HEK293 (cell line): ENCODE measurements around the gene APOO.

Experiments used
- CTCF ChIA-PET: fragments of 350-600 bp; formaldehyde crosslinking; extraction: SDS; loops from one replicate; lab custom pipeline; 2021; ENCODE audit warnings: antibody characterized with exemption; lab: Yijun Ruan, JAX
- POLR2A ChIA-PET: fragments of 300-600 bp; formaldehyde crosslinking; extraction: SDS; loops from one replicate; lab custom pipeline; 2020; ENCODE audit warnings: antibody characterized with exemption, inconsistent platforms; lab: Yijun Ruan, JAX
- H3K27ac ChIP-seq: fragments of 200-500 bp; sonication (Bioruptor generic); 2 replicates; pipeline ENCODE4 v1.5.1; 2014; ENCODE audit warnings: low read depth, low read length, control low read depth, inconsistent platforms; ENCODE audit errors: extremely low read depth
- H3K36me3 ChIP-seq, 2 experiments: fragments of 200-500 bp in 1 of 2; sonication (Bioruptor generic) in 1 of 2; 1 replicate in 1 of 2; 2 replicates in 1 of 2; pipeline ENCODE4 v1.5.1; 2014 to 2017; ENCODE audit warnings: inconsistent platforms in 2 of 2, low read length in 2 of 2; ENCODE audit not compliant: control insufficient read depth in 2 of 2, insufficient read depth in 1 of 2
- H3K4me1 ChIP-seq: fragments of 200-500 bp; sonication (Bioruptor generic); 2 replicates; pipeline ENCODE4 v1.5.1; 2014; ENCODE audit warnings: mild to moderate bottlenecking, low read length, inconsistent platforms; ENCODE audit not compliant: control insufficient read depth, insufficient read depth
- H3K4me3 ChIP-seq: 2 replicates; pipeline ENCODE4 v1.5.1; 2011; ENCODE audit warnings: low read depth, mild to moderate bottlenecking, control low read depth, low read length, moderate library complexity
- H3K9me3 ChIP-seq: fragments of 200-500 bp; sonication (Bioruptor generic); 2 replicates; pipeline ENCODE4 v1.5.1; 2014; ENCODE audit warnings: low read depth, low read length, inconsistent platforms; ENCODE audit not compliant: control insufficient read depth, insufficient read depth
- GLI2 ChIP-seq: fragments of 450-650 bp; formaldehyde crosslinking; IDR thresholded peaks from 2 replicates; pipeline ENCODE4; 2017; ENCODE audit warnings: missing biosample characterization, missing genetic modification characterization, low read depth, borderline replicate concordance
- IKZF3 ChIP-seq: fragments of 450-650 bp; IDR thresholded peaks from 2 replicates; pipeline ENCODE4 v1.5.0; 2018; ENCODE audit warnings: missing biosample characterization, mild to moderate bottlenecking, missing genetic modification characterization, moderate library complexity
- KLF16 ChIP-seq: fragments of 450-650 bp; formaldehyde crosslinking; IDR thresholded peaks from 2 replicates; pipeline ENCODE4 v1.5.1; 2017; ENCODE audit warnings: missing biosample characterization, missing genetic modification characterization
- KLF9 ChIP-seq: fragments of 450-650 bp; formaldehyde crosslinking; IDR thresholded peaks from 2 replicates; pipeline ENCODE4 v1.5.1; 2016; ENCODE audit warnings: missing biosample characterization, missing genetic modification characterization, low read depth
- MEIS1 ChIP-seq: sonication (generic); formaldehyde crosslinking; IDR thresholded peaks from 2 replicates; pipeline ENCODE4 v1.8.1; 2022; ENCODE audit warnings: missing genetic modification reagents, mild to moderate bottlenecking, borderline replicate concordance
- TRIM28 ChIP-seq: IDR thresholded peaks from 2 replicates; pipeline ENCODE4 v1.6.1; 2011; ENCODE audit warnings: low read length, control low read depth, borderline replicate concordance
- ZBTB21 ChIP-seq: fragments of 450-650 bp; formaldehyde crosslinking; IDR thresholded peaks from 2 replicates; pipeline ENCODE4 v1.5.1; 2017; ENCODE audit warnings: missing biosample characterization, missing genetic modification characterization
- ZBTB48 ChIP-seq: fragments of 450-650 bp; formaldehyde crosslinking; IDR thresholded peaks from 2 replicates; pipeline ENCODE4 v1.5.1; 2016; ENCODE audit warnings: missing biosample characterization, missing genetic modification characterization
- ZNF112 ChIP-seq: fragments of 450-650 bp; formaldehyde crosslinking; IDR thresholded peaks from 2 replicates; pipeline ENCODE4 v1.5.0; 2017; ENCODE audit warnings: missing biosample characterization, missing genetic modification characterization
- ZNF19 ChIP-seq: fragments of 450-650 bp; formaldehyde crosslinking; IDR thresholded peaks from 2 replicates; pipeline ENCODE4; 2016; ENCODE audit warnings: missing biosample characterization, missing genetic modification characterization, low read depth
- ZNF239 ChIP-seq: fragments of 450-650 bp; formaldehyde crosslinking; IDR thresholded peaks from 2 replicates; pipeline ENCODE4 v1.5.1; 2016; ENCODE audit warnings: missing biosample characterization, missing genetic modification characterization
- ZNF266 ChIP-seq: fragments of 450-650 bp; formaldehyde crosslinking; IDR thresholded peaks from 2 replicates; pipeline ENCODE4 v1.5.1; 2016; ENCODE audit warnings: missing biosample characterization, missing genetic modification characterization, low read depth
- ZNF37A ChIP-seq: fragments of 450-650 bp; IDR thresholded peaks from 2 replicates; pipeline ENCODE4 v1.5.1; 2018; ENCODE audit warnings: missing biosample characterization, missing genetic modification characterization
- ZNF596 ChIP-seq: fragments of 450-650 bp; IDR thresholded peaks from 2 replicates; pipeline ENCODE4 v1.5.0; 2018; ENCODE audit warnings: missing biosample characterization, mild to moderate bottlenecking, missing genetic modification characterization, moderate library complexity
- ZNF621 ChIP-seq: fragments of 450-650 bp; formaldehyde crosslinking; IDR thresholded peaks from 2 replicates; pipeline ENCODE4 v1.5.1; 2017; ENCODE audit warnings: missing biosample characterization, missing genetic modification characterization
- ZNF654 ChIP-seq: fragments of 450-650 bp; formaldehyde crosslinking; IDR thresholded peaks from 2 replicates; pipeline ENCODE4 v1.5.1; 2016; ENCODE audit warnings: low read depth, missing biosample characterization, missing genetic modification characterization
- ZNF658 ChIP-seq: fragments of 450-650 bp; formaldehyde crosslinking; IDR thresholded peaks from 2 replicates; pipeline ENCODE4; 2016; ENCODE audit warnings: missing biosample characterization, missing genetic modification characterization
- TF ChIP-seq, protein P1 (sequence below): fragments of 450-650 bp; formaldehyde crosslinking; IDR thresholded peaks from 2 replicates; pipeline ENCODE4 v1.5.1; 2016; ENCODE audit warnings: missing biosample characterization, missing genetic modification characterization
- TF ChIP-seq, protein P2 (sequence below): sonication (generic); formaldehyde crosslinking; IDR thresholded peaks from 2 replicates; pipeline ENCODE4 v1.8.1; 2022; ENCODE audit warnings: mild to moderate bottlenecking, moderate library complexity, missing genetic modification reagents
- TF ChIP-seq, protein P3 (sequence below): fragments of 450-650 bp; formaldehyde crosslinking; IDR thresholded peaks from 2 replicates; pipeline ENCODE4 v1.5.1; 2017; ENCODE audit warnings: missing biosample characterization, missing genetic modification characterization
- TF ChIP-seq, protein P4 (sequence below): fragments of 450-650 bp; formaldehyde crosslinking; IDR thresholded peaks from 2 replicates; pipeline ENCODE4 v1.5.1; 2017; ENCODE audit warnings: missing biosample characterization, mild to moderate bottlenecking, missing genetic modification characterization, moderate library complexity
- TF ChIP-seq, protein P5 (sequence below): fragments of 450-650 bp; formaldehyde crosslinking; IDR thresholded peaks from 2 replicates; pipeline ENCODE4 v1.5.1; 2016; ENCODE audit warnings: missing biosample characterization, missing genetic modification characterization, low read depth
- TF ChIP-seq, protein P6 (sequence below): fragments of 450-650 bp; formaldehyde crosslinking; conservative IDR thresholded peaks from 2 replicates; pipeline ENCODE4 v1.5.1; 2016; ENCODE audit warnings: low read depth, missing biosample characterization, missing genetic modification characterization
- TF ChIP-seq, protein P7 (sequence below): fragments of 450-650 bp; formaldehyde crosslinking; IDR thresholded peaks from 2 replicates; pipeline ENCODE4 v1.5.1; 2016; ENCODE audit warnings: missing biosample characterization, missing genetic modification characterization

APOO gene

DNA sequence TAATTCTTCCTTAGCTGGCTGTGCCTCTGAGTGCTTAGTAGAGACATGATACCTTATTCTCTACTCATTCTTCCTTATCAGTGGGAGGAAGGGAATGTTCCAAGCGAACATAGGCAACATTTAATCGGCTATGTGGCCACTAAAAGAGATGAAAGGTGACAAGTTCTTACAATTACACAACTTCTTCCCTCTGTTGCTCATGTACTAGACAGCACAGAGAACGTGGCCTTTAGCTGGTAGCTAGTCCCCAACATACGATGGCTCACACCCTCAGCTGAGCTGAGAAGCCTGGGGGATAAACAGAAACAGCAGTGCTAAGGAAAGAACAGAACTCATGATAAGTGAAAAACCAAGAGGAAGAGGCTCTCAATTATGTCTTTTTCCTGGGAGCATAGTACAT is 52.2 kb downstream of the APOO start:
- H3K27ac ChIP-seq: no peak overlapping the region
- H3K4me3 ChIP-seq: no peak overlapping the region
- ChIA-PET CTCF (interaction anchor here (1.2 kb wide), 1 partner anchor 10 kb away, joined by 4 read pairs; no protein-coding TSS in a partner anchor), POLR2A (no interaction called here)
- peaks cover 0 to 4% of the 10 kb centered on the region in 2 experiments; a peak in 1 of 3 replicates for H3K36me3 ChIP-seq
- H3K9me3 ChIP-seq: no peaks in the 10 kb centered on the region
- TF ChIP-seq, protein P1, sequence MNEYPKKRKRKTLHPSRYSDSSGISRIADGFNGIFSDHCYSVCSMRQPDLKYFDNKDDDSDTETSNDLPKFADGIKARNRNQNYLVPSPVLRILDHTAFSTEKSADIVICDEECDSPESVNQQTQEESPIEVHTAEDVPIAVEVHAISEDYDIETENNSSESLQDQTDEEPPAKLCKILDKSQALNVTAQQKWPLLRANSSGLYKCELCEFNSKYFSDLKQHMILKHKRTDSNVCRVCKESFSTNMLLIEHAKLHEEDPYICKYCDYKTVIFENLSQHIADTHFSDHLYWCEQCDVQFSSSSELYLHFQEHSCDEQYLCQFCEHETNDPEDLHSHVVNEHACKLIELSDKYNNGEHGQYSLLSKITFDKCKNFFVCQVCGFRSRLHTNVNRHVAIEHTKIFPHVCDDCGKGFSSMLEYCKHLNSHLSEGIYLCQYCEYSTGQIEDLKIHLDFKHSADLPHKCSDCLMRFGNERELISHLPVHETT (tag by site-specific recombination): no peak
- TF ChIP-seq, protein P2, sequence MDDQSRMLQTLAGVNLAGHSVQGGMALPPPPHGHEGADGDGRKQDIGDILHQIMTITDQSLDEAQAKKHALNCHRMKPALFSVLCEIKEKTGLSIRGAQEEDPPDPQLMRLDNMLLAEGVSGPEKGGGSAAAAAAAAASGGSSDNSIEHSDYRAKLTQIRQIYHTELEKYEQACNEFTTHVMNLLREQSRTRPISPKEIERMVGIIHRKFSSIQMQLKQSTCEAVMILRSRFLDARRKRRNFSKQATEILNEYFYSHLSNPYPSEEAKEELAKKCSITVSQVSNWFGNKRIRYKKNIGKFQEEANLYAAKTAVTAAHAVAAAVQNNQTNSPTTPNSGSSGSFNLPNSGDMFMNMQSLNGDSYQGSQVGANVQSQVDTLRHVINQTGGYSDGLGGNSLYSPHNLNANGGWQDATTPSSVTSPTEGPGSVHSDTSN (CRISPR knock-in tag): no peak
- no peak for TF ChIP-seq ZBTB48
- TF ChIP-seq, protein P3, sequence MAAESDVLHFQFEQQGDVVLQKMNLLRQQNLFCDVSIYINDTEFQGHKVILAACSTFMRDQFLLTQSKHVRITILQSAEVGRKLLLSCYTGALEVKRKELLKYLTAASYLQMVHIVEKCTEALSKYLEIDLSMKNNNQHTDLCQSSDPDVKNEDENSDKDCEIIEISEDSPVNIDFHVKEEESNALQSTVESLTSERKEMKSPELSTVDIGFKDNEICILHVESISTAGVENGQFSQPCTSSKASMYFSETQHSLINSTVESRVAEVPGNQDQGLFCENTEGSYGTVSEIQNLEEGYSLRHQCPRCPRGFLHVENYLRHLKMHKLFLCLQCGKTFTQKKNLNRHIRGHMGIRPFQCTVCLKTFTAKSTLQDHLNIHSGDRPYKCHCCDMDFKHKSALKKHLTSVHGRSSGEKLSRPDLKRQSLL: no peak
- TF ChIP-seq ZNF596 (tag by site-specific recombination): no peak
- no peak for TF ChIP-seq ZBTB21 (tag by site-specific recombination)
- TF ChIP-seq TRIM28: no peak
- no peak for TF ChIP-seq GLI2 (tag by site-specific recombination)
- no peak for TF ChIP-seq MEIS1
- no peak for TF ChIP-seq ZNF658 (tag by site-specific recombination)
- TF ChIP-seq KLF16 (tag by site-specific recombination): no peak
- TF ChIP-seq ZNF239 (tag by site-specific recombination): no peak
- TF ChIP-seq ZNF266 (tag by site-specific recombination): no peak
- TF ChIP-seq ZNF19 (tag by site-specific recombination): no peak
- TF ChIP-seq, protein P4, sequence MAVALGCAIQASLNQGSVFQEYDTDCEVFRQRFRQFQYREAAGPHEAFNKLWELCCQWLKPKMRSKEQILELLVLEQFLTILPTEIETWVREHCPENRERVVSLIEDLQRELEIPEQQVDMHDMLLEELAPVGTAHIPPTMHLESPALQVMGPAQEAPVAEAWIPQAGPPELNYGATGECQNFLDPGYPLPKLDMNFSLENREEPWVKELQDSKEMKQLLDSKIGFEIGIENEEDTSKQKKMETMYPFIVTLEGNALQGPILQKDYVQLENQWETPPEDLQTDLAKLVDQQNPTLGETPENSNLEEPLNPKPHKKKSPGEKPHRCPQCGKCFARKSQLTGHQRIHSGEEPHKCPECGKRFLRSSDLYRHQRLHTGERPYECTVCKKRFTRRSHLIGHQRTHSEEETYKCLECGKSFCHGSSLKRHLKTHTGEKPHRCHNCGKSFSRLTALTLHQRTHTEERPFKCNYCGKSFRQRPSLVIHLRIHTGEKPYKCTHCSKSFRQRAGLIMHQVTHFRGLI: no peak
- TF ChIP-seq, protein P5, sequence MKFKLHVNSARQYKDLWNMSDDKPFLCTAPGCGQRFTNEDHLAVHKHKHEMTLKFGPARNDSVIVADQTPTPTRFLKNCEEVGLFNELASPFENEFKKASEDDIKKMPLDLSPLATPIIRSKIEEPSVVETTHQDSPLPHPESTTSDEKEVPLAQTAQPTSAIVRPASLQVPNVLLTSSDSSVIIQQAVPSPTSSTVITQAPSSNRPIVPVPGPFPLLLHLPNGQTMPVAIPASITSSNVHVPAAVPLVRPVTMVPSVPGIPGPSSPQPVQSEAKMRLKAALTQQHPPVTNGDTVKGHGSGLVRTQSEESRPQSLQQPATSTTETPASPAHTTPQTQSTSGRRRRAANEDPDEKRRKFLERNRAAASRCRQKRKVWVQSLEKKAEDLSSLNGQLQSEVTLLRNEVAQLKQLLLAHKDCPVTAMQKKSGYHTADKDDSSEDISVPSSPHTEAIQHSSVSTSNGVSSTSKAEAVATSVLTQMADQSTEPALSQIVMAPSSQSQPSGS (tag by site-specific recombination): no peak
- H3K4me1 ChIP-seq: no peaks in the 10 kb centered on the region

DNA sequence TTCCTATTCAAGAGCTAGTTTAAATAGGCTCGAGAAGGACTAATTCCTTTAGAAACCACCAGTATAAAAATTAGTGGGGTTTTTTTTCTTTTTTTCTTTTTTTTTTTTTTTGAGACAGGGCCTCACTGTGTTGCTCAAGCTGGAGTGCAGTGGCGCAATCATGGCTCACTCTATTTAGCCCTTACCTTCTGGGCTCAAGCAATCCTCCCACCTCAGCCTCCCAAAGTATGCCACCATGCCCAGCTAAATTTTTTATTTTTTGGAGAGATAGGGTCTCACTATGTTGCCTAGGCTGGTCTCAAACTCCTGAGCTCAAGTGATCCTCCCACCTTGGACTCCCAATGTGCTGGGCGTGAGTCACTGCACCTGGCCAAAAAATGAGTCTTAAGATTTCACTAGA is 52.8 kb downstream of the APOO start:
- H3K36me3 ChIP-seq: peaks cover 0 to 4% of the 10 kb centered on the region in 2 experiments; a peak in 1 of 3 replicates
- no peaks in the 10 kb centered on the region for H3K9me3 ChIP-seq
- no peaks in the 10 kb centered on the region for H3K4me1 ChIP-seq
- ChIA-PET CTCF (interaction anchor here (1.2 to 1.8 kb wide), 2 partner anchors 9 to 47 kb away, joined by 4 to 6 read pairs; no protein-coding TSS in a partner anchor), POLR2A (no interaction called here)
- no peak overlapping the region for H3K4me3 ChIP-seq
- H3K27ac ChIP-seq: no peak overlapping the region
- TF ChIP-seq ZNF112 (tag by site-specific recombination) (no peak), ZNF19 (tag by site-specific recombination) (no peak), ZNF37A (tag by site-specific recombination) (no peak), KLF9 (tag by site-specific recombination) (no peak), ZNF621 (tag by site-specific recombination) (no peak), ZNF654 (tag by site-specific recombination) (no peak), IKZF3 (tag by site-specific recombination) (no peak)
- TF ChIP-seq, protein P6, sequence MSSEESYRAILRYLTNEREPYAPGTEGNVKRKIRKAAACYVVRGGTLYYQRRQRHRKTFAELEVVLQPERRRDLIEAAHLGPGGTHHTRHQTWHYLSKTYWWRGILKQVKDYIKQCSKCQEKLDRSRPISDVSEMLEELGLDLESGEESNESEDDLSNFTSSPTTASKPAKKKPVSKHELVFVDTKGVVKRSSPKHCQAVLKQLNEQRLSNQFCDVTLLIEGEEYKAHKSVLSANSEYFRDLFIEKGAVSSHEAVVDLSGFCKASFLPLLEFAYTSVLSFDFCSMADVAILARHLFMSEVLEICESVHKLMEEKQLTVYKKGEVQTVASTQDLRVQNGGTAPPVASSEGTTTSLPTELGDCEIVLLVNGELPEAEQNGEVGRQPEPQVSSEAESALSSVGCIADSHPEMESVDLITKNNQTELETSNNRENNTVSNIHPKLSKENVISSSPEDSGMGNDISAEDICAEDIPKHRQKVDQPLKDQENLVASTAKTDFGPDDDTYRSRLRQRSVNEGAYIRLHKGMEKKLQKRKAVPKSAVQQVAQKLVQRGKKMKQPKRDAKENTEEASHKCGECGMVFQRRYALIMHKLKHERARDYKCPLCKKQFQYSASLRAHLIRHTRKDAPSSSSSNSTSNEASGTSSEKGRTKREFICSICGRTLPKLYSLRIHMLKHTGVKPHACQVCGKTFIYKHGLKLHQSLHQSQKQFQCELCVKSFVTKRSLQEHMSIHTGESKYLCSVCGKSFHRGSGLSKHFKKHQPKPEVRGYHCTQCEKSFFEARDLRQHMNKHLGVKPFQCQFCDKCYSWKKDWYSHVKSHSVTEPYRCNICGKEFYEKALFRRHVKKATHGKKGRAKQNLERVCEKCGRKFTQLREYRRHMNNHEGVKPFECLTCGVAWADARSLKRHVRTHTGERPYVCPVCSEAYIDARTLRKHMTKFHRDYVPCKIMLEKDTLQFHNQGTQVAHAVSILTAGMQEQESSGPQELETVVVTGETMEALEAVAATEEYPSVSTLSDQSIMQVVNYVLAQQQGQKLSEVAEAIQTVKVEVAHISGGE (tag by site-specific recombination): no peak
- TF ChIP-seq, protein P7, sequence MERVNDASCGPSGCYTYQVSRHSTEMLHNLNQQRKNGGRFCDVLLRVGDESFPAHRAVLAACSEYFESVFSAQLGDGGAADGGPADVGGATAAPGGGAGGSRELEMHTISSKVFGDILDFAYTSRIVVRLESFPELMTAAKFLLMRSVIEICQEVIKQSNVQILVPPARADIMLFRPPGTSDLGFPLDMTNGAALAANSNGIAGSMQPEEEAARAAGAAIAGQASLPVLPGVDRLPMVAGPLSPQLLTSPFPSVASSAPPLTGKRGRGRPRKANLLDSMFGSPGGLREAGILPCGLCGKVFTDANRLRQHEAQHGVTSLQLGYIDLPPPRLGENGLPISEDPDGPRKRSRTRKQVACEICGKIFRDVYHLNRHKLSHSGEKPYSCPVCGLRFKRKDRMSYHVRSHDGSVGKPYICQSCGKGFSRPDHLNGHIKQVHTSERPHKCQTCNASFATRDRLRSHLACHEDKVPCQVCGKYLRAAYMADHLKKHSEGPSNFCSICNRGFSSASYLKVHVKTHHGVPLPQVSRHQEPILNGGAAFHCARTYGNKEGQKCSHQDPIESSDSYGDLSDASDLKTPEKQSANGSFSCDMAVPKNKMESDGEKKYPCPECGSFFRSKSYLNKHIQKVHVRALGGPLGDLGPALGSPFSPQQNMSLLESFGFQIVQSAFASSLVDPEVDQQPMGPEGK (tag by site-specific recombination): no peak
